Hepatocyte (in vitro differentiated cells): ENCODE data around the gene FCHSD2.

Experiments
- EZH2 ChIP-seq: fragments of 200-600 bp; sonication (generic); IDR thresholded peaks from 2 replicates; pipeline ENCODE4 v1.6.1; 2016; ENCODE audit warnings: antibody characterized with exemption, mild to moderate bottlenecking, borderline replicate concordance
- TF ChIP-seq, protein P1 (sequence below): fragments of 200-600 bp; sonication (generic); IDR thresholded peaks from 2 replicates; pipeline ENCODE4 v1.5.1; 2016; ENCODE audit warnings: antibody characterized with exemption, mild to moderate bottlenecking; ENCODE audit not compliant: poor library complexity

DNA sequence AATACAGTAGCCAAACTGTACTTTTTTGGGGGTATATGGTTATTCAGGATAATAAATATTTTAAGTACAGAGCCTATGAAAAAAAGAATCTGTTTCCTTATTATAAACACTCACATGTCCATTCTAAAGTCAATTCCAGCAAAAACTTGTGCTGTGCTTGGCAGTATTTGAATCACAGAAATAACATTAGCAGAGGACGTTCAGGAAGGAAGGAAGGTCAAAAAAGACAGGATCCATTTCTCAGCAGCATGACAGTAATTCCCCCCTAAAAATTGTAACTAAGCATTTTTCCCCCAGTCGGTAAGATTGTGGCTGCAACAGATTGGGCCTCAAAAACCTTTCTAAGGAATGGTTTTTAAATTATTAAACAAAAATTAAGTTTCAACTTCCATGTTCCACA, 203.1 kb downstream of the FCHSD2 start:
- TF ChIP-seq, protein P1, sequence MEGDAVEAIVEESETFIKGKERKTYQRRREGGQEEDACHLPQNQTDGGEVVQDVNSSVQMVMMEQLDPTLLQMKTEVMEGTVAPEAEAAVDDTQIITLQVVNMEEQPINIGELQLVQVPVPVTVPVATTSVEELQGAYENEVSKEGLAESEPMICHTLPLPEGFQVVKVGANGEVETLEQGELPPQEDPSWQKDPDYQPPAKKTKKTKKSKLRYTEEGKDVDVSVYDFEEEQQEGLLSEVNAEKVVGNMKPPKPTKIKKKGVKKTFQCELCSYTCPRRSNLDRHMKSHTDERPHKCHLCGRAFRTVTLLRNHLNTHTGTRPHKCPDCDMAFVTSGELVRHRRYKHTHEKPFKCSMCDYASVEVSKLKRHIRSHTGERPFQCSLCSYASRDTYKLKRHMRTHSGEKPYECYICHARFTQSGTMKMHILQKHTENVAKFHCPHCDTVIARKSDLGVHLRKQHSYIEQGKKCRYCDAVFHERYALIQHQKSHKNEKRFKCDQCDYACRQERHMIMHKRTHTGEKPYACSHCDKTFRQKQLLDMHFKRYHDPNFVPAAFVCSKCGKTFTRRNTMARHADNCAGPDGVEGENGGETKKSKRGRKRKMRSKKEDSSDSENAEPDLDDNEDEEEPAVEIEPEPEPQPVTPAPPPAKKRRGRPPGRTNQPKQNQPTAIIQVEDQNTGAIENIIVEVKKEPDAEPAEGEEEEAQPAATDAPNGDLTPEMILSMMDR = no peak
- no peak for TF ChIP-seq EZH2
